Left lung (tissue), 10 donors: ENCODE results near the gene TIMELESS. TPM values are rescaled to one million over a fixed set of nuclear protein-coding genes. Genes with fewer than 3 reads are reported as not detected.

Experiments
- ATAC-seq: fragments of 200-7000 bp; cut with Tn5 transposase; one replicate; pipeline ENCODE4 v1.9.1; 2020; ENCODE audit warnings: moderate library complexity
- DNase-seq, 4 donors: peaks; one replicate each; pipeline ENCODE4 v3.0.0-alpha.2; 2013 to 2020
- H3K27ac ChIP-seq, 2 donors: fragments of 200-600 bp; sonication (generic) in 1 of 2; one replicate each; pipeline versions ENCODE4 v1.5.0 to v1.8.0; 2020 to 2021
- H3K27me3 ChIP-seq, 2 donors: fragments of 200-600 bp; sonication (generic) in 1 of 2; one replicate each; pipeline versions ENCODE4 v1.5.0 to v1.8.0; 2020 to 2021
- H3K36me3 ChIP-seq, 2 donors: fragments of 200-600 bp; sonication (generic) in 1 of 2; one replicate each; pipeline versions ENCODE4 v1.5.0 to v1.8.0; 2020 to 2021
- H3K4me1 ChIP-seq, 2 donors: fragments of 200-600 bp; one replicate each; pipeline ENCODE4 v1.8.0; 2021
- H3K4me3 ChIP-seq, 2 donors: fragments of 200-600 bp; sonication (generic) in 1 of 2; one replicate each; pipeline versions ENCODE4 v1.5.0 to v1.8.0; 2020 to 2021; ENCODE audit warnings: mild to moderate bottlenecking in 1 of 2
- H3K9me3 ChIP-seq, 2 donors: fragments of 200-600 bp; sonication (generic) in 1 of 2; one replicate each; pipeline versions ENCODE4 v1.5.0 to v1.8.0; 2020 to 2021
- intact Hi-C, 2 donors: fragments of 100-400 bp; cut with DNase I; formaldehyde crosslinking; loops; one replicate each; pipeline versions ENCODE4 v1.11.2 to v1.14.2; 2022
- polyA plus RNA-seq, 6 donors: library from polyadenylated mRNA; unstranded; fragments of 120-200 nt; gene quantifications; one replicate each; pipeline ENCODE4 v1.2.1, GENCODE V29; 2013; ENCODE audit not compliant: insufficient read length in 6 of 6
- total RNA-seq, 2 donors: library from RNA; stranded (reverse); fragmentation: NEBNext Ultra II Directional; extraction: Animal tissue kit (Norgen Biotek cat#: 25700); gene quantifications; one replicate each; pipeline ENCODE4 v1.2.1, GENCODE V29; 2021
- TF ChIP-seq, protein P1 (sequence below), 2 donors: fragments of 200-600 bp; sonication (generic) in 1 of 2; IDR thresholded peaks; one replicate each; pipeline versions ENCODE4 v1.5.0 to v1.8.0; 2021; ENCODE audit warnings: antibody characterized with exemption in 2 of 2
- donor health status: DM: no; HTN: yes; CAD: no.
- donor health status: DM: no; HTN: no; CAD: no.

TIMELESS gene
- total and polyA plus RNA-seq, 8 donors, result 15.0 to 38.0 (median 30.5) TPM

DNA sequence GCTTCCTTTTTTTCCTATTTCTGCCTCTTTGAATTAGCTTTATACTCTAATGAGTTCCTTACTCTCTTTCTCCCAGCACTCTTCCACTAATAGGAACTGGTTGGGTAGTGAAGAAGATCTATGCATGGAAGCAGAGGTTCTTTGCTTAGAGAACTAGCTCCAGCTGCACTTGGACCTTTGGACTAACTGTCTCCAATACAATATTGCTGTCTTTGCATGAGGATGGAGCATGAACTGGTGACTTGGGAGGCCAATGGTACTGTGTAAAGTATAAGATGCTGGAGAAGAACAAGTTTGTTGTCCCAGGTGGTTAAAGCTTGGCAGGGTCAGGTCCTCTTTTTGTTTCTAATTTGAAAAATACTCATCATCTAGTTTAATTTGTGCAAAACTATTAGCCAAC lies 41.1 kb upstream of the TIMELESS start:
- Histone ChIP-seq H3K4me1 (peaks cover 0 to 18% of the 10 kb centered on the region in 2 donors), H3K27ac (no peak overlapping the region), H3K36me3 (no peaks in the 10 kb centered on the region), H3K27me3 (peaks cover 0 to 48% of the 10 kb centered on the region in 2 donors), H3K4me3 (no peak overlapping the region), H3K9me3 (no peaks in the 10 kb centered on the region)
- no peak for DNase-seq
- ATAC-seq, result no peak
- intact Hi-C loops, result no loop called here
- TF ChIP-seq, protein P1, sequence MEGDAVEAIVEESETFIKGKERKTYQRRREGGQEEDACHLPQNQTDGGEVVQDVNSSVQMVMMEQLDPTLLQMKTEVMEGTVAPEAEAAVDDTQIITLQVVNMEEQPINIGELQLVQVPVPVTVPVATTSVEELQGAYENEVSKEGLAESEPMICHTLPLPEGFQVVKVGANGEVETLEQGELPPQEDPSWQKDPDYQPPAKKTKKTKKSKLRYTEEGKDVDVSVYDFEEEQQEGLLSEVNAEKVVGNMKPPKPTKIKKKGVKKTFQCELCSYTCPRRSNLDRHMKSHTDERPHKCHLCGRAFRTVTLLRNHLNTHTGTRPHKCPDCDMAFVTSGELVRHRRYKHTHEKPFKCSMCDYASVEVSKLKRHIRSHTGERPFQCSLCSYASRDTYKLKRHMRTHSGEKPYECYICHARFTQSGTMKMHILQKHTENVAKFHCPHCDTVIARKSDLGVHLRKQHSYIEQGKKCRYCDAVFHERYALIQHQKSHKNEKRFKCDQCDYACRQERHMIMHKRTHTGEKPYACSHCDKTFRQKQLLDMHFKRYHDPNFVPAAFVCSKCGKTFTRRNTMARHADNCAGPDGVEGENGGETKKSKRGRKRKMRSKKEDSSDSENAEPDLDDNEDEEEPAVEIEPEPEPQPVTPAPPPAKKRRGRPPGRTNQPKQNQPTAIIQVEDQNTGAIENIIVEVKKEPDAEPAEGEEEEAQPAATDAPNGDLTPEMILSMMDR (IDR thresholded peaks at IDR 0.05), result no peak

DNA sequence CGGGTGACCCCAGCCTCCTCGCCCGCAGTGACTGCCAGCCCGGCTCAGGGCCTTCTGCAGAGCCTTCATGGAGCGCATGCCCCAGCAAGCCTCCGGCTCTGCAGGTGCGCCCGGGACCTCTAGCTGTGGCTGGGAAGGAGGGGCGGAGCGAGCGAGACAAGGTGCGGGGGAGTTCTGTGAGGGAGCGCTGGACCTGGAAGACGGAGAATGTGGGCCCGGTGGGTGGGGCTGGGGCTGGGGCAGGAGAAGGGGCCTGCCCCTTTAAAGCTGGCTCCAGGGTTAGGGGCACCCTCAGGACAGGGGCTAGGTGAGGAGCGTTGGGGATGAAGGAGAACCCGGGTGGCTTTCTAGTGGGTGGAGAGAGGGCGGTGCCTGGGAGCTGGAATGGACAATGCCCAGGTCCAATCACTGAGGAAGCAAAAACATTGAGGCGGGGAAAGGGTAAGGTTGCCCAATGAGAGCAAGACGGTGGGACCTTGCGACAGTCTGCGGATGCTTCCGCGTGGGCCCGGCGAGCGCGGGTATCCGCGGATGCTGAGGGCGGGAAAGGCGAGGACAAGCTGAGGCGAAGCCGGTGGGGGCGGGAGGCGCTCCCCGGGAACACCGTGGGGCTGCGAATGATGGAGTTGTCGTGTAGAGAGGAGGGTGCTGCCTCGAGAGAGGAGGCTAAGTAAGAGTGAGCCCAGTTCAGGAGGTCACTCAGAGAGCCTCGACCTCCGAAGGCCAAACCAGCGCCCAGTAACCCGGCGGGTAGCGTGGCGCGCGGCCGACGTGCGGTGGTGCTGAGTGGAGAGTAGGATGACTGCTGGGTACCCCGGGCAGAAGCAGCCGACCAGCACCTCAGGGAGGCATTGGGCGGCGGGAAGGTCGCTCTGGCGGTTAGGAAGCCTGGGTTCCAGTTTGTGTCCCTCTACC lies 39.1 kb upstream of the TIMELESS start, which contains the start of gene GLS2:
Gene GLS2, minus strand, starts transcription at position 121 of the 915 bp plus-strand sequence. Its CDS starts 43 bp downstream, at position 78.
- DNase-seq, result peak; percentile 40 to 88 (median 76)
- TF ChIP-seq, protein P1 (IDR thresholded peaks at IDR 0.05), result no peak
- no peaks in the 10 kb centered on the region for H3K36me3 ChIP-seq
- H3K27ac ChIP-seq, result peak within 1 kb of the TSS; percentile 13 to 23
- peak within 1 kb of the TSS; percentile 53 to 56 for H3K4me3 ChIP-seq
- intact Hi-C loops, result no loop called here
- H3K9me3 ChIP-seq, result no peaks in the 10 kb centered on the region
- H3K27me3 ChIP-seq, result peaks cover 0 to 48% of the 10 kb centered on the region in 2 donors
- peak; percentile 97 for ATAC-seq
- H3K4me1 ChIP-seq, result peaks cover 0 to 18% of the 10 kb centered on the region in 2 donors

DNA sequence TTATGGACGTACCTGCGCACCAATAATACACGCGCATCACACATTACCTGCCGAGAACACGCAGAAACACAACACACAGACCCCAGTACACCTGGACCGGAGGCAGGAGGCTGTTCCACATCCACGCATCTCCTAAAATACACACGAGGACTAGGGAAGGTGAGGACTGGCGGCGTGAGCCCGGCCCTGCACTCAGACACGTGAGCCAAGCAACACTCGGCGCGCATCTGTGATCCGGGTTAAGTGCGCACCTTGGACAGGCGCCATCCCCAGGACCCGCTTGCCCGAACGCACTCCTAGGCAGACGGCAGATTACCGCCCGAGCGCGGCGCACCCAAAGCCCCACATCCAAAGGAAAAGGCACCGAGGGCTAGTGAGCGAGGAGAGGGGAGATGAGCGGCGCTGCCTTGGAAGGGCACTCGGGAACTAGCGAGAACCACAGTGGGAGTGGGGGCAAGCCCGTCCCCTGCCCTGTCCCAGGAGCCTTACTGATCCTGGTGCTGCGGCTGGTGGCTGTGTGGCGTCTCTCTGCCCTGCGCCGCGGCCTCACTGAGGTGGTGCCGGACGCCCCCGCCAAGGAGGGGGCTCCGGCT lies 38.3 kb upstream of the TIMELESS start:
- ATAC-seq (peak; percentile 62), DNase-seq (peak in 3 of 4 donors; percentile 39 to 83 (median 55))
- H3K36me3 ChIP-seq, result no peaks in the 10 kb centered on the region
- TF ChIP-seq, protein P1 (IDR thresholded peaks at IDR 0.05), result no peak
- peaks cover 0 to 48% of the 10 kb centered on the region in 2 donors for H3K27me3 ChIP-seq
- intact Hi-C loops, result no loop called here
- H3K27ac ChIP-seq, result peak overlapping the region; percentile 13 to 23
- H3K9me3 ChIP-seq, result no peaks in the 10 kb centered on the region
- H3K4me1 ChIP-seq, result peaks cover 0 to 18% of the 10 kb centered on the region in 2 donors
- peak overlapping the region; percentile 53 to 56 for H3K4me3 ChIP-seq

DNA sequence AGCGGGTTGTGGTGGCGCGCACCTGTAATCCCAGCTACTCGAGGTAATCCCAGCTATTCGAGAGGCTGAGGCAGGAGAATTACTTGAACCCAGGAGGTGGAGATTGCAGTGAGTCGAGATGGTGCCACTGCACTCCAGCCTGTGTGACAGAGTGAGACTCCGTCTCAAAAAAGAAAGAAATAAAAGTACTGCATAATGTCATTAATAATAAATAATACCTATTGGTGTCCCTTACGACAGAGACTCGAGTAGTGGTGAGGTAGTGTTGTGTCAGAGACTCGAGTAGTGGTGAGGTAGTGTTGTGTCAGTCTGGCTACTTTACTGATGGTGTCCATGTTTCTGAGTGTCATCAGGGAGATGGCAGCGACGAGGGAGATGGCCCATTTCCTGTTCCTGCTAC lies 37.5 kb upstream of the TIMELESS start:
- TF ChIP-seq, protein P1 (IDR thresholded peaks at IDR 0.05), result no peak
- Histone ChIP-seq H3K4me3 (no peak overlapping the region), H3K27me3 (peaks cover 0 to 42% of the 10 kb centered on the region in 2 donors), H3K4me1 (peaks cover 0 to 18% of the 10 kb centered on the region in 2 donors), H3K9me3 (no peaks in the 10 kb centered on the region), H3K27ac (no peak overlapping the region), H3K36me3 (no peaks in the 10 kb centered on the region)
- intact Hi-C loops, result no loop called here
- no peak for DNase-seq
- no peak for ATAC-seq

DNA sequence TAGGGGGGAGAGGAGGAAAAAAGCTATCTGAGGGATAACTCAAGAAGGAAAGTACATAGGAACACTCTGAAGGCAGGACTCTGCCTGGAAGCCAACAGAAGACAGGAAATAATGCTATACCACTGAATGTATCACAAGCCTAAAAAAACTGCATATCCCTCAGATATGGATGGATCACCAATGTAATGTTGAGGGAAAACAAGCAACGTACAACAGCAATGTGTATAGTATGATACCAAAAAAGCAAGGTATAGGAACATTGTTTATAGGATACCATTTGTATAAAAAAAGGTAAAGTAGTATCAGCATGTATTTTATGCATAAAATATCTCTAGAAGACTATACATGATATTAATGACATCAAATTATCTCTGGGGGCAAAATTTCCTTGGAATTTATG lies 35.3 kb upstream of the TIMELESS start:
- Histone ChIP-seq H3K27me3 (peaks cover 0 to 28% of the 10 kb centered on the region in 2 donors), H3K36me3 (no peaks in the 10 kb centered on the region), H3K27ac (no peak overlapping the region), H3K4me1 (peaks cover 0 to 18% of the 10 kb centered on the region in 2 donors), H3K9me3 (no peaks in the 10 kb centered on the region), H3K4me3 (no peak overlapping the region)
- TF ChIP-seq, protein P1 (IDR thresholded peaks at IDR 0.05), result no peak
- ATAC-seq, result no peak
- intact Hi-C loops, result no loop called here
- no peak for DNase-seq
